Parathyroid adenoma (tissue), 2 donors: Measurements from ENCODE around the gene ENPP6.

ENCODE experiments used
- H2AFZ ChIP-seq: fragments of 300-600 bp; sonication (generic); one replicate; pipeline ENCODE4 v1.7.0; 2017; ENCODE audit warnings: antibody characterized with exemption, mild to moderate bottlenecking
- H3K27ac ChIP-seq: fragments of 300-600 bp; sonication (generic); one replicate; pipeline ENCODE4 v1.7.0; 2017
- H3K27me3 ChIP-seq: fragments of 300-600 bp; sonication (generic); one replicate; pipeline ENCODE4 v1.7.0; 2017; ENCODE audit warnings: low read length; ENCODE audit not compliant: control insufficient read depth, insufficient read depth
- H3K36me3 ChIP-seq: fragments of 300-600 bp; sonication (generic); one replicate; pipeline ENCODE4 v1.7.0; 2017; ENCODE audit warnings: low read length; ENCODE audit not compliant: control insufficient read depth, insufficient read depth
- H3K4me1 ChIP-seq: fragments of 300-600 bp; sonication (generic); one replicate; pipeline ENCODE4 v1.7.0; 2017; ENCODE audit warnings: control low read depth
- H3K4me2 ChIP-seq: fragments of 300-600 bp; sonication (generic); one replicate; pipeline ENCODE4 v1.7.0; 2017; ENCODE audit warnings: low read length
- H3K4me3 ChIP-seq: fragments of 300-600 bp; sonication (generic); one replicate; pipeline ENCODE4 v1.7.0; 2017; ENCODE audit warnings: low read depth, low read length
- H3K79me2 ChIP-seq: fragments of 300-600 bp; sonication (generic); one replicate; pipeline ENCODE4 v1.7.0; 2017; ENCODE audit warnings: control low read depth
- H3K9ac ChIP-seq: fragments of 300-600 bp; sonication (generic); one replicate; pipeline ENCODE4 v1.7.0; 2017; ENCODE audit warnings: mild to moderate bottlenecking
- H3K9me3 ChIP-seq: fragments of 300-600 bp; sonication (generic); one replicate; pipeline ENCODE4 v1.7.0; 2017; ENCODE audit warnings: low read length; ENCODE audit not compliant: control insufficient read depth
- CTCF ChIP-seq: fragments of 300-600 bp; sonication (generic); IDR thresholded peaks from one replicate; pipeline ENCODE4 v1.7.0; 2017; ENCODE audit warnings: antibody characterized with exemption, mild to moderate bottlenecking
- donor health status: primary hyperparathyroidism.

The ENPP6 gene

GRCh38 chr4:184136525-184136924 is 81.1 kb downstream of the ENPP6 start:
- Histone ChIP-seq H3K27me3 (no peaks in the 10 kb centered on the region), H3K27ac (no peak overlapping the region), H2AFZ (no peak overlapping the region), H3K4me1 (no peaks in the 10 kb centered on the region), H3K79me2 (no peaks in the 10 kb centered on the region), H3K36me3 (no peaks in the 10 kb centered on the region), H3K4me2 (no peak overlapping the region), H3K4me3 (no peak overlapping the region), H3K9me3 (no peaks in the 10 kb centered on the region), H3K9ac (no peak overlapping the region)
- no peak for TF ChIP-seq CTCF

- no peak overlapping the region for H3K4me2 ChIP-seq
- no peak for TF ChIP-seq CTCF
- H3K9ac ChIP-seq, result no peak overlapping the region
Observed at GRCh38 chr4:184126800-184127199, 90.9 kb downstream of the ENPP6 start.

GRCh38 chr4:184122631-184123408 is 94.9 kb downstream of the ENPP6 start:
- Histone ChIP-seq H3K4me3 (no peak overlapping the region), H3K4me2 (no peak overlapping the region), H3K27me3 (no peaks in the 10 kb centered on the region), H2AFZ (no peak overlapping the region), H3K36me3 (no peaks in the 10 kb centered on the region), H3K27ac (no peak overlapping the region), H3K79me2 (no peaks in the 10 kb centered on the region), H3K4me1 (no peaks in the 10 kb centered on the region), H3K9ac (no peak overlapping the region), H3K9me3 (no peaks in the 10 kb centered on the region)
- no peak for TF ChIP-seq CTCF

More at GRCh38 chr4:184126800-184127199, 90.9 kb downstream of the ENPP6 start:
- no peaks in the 10 kb centered on the region for H3K79me2 ChIP-seq
- H3K27ac ChIP-seq, result no peak overlapping the region
- no peaks in the 10 kb centered on the region for H3K27me3 ChIP-seq
- no peak overlapping the region for H2AFZ ChIP-seq
- H3K36me3 ChIP-seq, result no peaks in the 10 kb centered on the region
- H3K9me3 ChIP-seq, result no peaks in the 10 kb centered on the region
- no peak overlapping the region for H3K4me3 ChIP-seq
- no peaks in the 10 kb centered on the region for H3K4me1 ChIP-seq

- H3K4me1 ChIP-seq, result no peaks in the 10 kb centered on the region
- no peak overlapping the region for H2AFZ ChIP-seq
- H3K36me3 ChIP-seq, result no peaks in the 10 kb centered on the region
- no peak overlapping the region for H3K4me3 ChIP-seq
- no peak overlapping the region for H3K9ac ChIP-seq
- H3K27me3 ChIP-seq, result no peaks in the 10 kb centered on the region
- H3K9me3 ChIP-seq, result no peaks in the 10 kb centered on the region
- no peak overlapping the region for H3K27ac ChIP-seq
- H3K4me2 ChIP-seq, result no peak overlapping the region
- H3K79me2 ChIP-seq, result no peaks in the 10 kb centered on the region
- TF ChIP-seq CTCF, result no peak
Observed at GRCh38 chr4:184120549-184121127, 97.0 kb downstream of the ENPP6 start.
